ENCODE results near the gene DLEC1. TPM values are rescaled to one million over a fixed set of nuclear protein-coding genes. Genes with fewer than 3 reads are reported as not detected.
"Not testable (repeated sequence)": the region's sequence is repeated elsewhere in the genome, so short reads cannot be mapped to it uniquely, and the experiment has no call there.

Gene DLEC1
- total RNA-seq, 2 experiments from 2014 or later: 3.8 to 4.2 TPM

DNA sequence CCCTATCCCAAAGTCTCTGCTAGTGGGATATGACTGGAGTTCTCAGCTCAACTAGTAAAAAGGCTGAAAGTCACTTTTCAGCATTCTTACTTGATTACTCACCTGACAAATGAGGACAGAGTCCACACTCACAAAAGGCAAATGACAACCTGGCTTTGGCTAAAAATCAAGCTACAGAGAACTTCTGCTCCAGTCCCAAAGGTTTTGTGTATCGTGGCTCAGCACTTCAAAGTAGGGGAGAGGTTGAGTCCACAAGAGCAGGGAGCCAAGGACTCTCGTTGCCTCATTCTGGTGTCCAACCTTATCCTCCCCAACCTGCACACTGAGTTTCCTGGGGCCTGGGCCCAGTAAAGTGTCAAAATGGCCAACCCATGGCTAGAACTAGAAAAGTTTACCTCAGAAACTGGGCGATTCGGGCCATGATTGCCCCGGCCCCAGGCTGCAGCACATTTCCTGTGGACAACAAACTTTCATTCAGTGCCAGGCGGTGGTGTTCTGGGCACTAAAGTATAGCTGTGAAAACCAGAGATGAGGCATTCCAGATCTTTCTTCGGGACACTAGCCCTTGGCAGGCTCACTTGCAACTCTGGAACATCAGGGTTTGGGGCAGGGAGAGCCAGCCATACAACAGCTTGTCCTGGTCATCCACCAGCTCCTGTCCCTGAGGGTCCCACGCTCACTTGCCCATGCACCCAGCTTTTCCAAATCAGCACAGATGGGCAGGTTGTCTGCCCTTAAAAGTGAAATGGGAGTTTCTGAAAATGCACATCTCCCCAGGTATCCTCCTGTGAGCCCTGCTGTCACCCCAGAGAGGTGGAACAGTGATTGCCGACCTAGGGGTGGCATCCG lies 94.8 kb downstream of the DLEC1 start:
- H3K27ac Mint-ChIP-seq: no peak overlapping the region

DNA sequence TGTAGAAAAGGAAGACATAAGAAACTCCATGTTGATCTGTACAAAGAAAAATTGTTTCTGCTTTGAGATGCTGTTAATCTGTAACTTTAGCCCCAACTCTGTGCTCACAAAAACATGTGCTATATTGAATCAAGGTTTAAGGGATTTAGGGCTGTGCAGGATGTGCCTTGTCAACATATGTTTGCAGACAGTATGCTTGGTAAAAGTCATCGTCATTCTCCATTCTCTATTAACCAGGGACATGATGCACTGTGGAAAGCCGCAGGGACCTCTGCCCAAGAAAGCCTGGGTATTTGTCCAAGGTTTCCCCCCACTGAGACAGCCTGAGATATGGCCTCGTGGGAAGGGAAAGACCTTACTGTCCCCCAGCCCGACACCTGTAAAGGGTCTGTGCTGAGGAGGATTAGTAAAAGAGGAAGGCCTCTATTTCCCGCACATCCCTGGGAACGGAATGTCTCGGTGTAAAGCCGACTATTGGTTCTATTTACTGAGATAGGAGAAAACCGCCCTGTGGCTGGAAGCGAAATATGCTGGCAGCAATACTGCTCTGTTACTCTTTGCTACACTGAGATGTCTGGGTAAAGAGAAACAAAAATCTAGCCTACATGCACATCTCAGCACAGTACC lies 95.6 kb downstream of the DLEC1 start:
- DNase-seq, H3K27me3 Mint-ChIP-seq, CTCF ChIA-PET, H3K9me3 Mint-ChIP-seq, H3K4me3 Mint-ChIP-seq: not testable (repeated sequence)
- POLR2A ChIA-PET: interaction anchor here (3.8 kb wide), 1 partner anchor 30 kb away, joined by 13 read pairs; the partner anchor contains the start of gene OXSR1
- H3K27ac Mint-ChIP-seq: peak overlapping the region; percentile 63
- H3K4me1 Mint-ChIP-seq: peaks cover 51% of the 10 kb centered on the region
- peaks cover 59% of the 10 kb centered on the region for H3K36me3 Mint-ChIP-seq (ENCODE audit: low read depth)

More for the DNA sequence above, 94.8 kb downstream of the DLEC1 start:
- H3K4me1 Mint-ChIP-seq: peaks cover 46% of the 10 kb centered on the region
- no peaks in the 10 kb centered on the region for H3K9me3 Mint-ChIP-seq
- POLR2A ChIA-PET: interaction anchor here (0.9 to 3.8 kb wide), 2 partner anchors 31 to 39 kb away, joined by 3 to 13 read pairs; partner anchors contain the start of gene OXSR1
- no peak overlapping the region for H3K4me3 Mint-ChIP-seq
- H3K36me3 Mint-ChIP-seq (ENCODE audit: low read depth): peaks cover 64% of the 10 kb centered on the region
- DNase-seq: no peak
- H3K27me3 Mint-ChIP-seq: no peaks in the 10 kb centered on the region
- CTCF ChIA-PET: interaction anchor here (2.6 kb wide), 1 partner anchor 30 kb away, joined by 12 read pairs; no protein-coding TSS in a partner anchor

DNA sequence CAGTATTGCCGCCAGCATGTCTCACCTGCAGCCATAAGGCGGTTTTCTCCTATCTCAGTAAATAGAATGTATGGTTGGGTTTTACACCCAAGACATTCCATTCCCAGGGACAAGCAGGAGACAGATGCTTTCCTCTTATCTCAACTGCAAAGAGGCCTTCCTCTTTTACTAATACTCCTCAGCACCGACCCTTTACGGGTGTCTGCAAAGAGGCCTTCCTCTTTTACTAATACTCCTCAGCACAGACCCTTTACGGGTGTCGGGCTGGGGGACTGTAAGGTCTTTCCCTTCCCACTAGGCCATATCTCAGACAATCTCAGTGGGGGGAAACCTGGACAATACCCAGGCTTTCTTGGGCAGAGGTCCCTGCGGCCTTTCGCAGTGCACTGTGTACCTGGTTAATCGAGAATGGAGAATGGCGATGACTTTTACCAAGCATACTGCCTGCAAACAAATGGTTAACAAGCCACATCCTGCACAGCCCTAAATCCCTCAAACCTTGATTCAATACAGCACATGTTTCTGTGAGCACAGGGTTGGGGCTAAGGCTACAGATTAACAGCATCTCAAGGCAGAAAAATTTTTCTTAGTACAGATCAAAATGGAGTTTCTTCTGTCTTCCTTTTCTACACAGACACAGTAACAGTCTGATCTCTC lies 96.7 kb downstream of the DLEC1 start:
- not testable (repeated sequence) for H3K9me3 Mint-ChIP-seq, H3K27me3 Mint-ChIP-seq
- Mint-ChIP-seq H3K4me1 (peaks cover 62% of the 10 kb centered on the region), H3K4me3 (peak overlapping the region; percentile 90), H3K36me3 (ENCODE audit: low read depth) (peaks cover 61% of the 10 kb centered on the region), H3K27ac (peak overlapping the region; percentile 91)
- peak; percentile 55 for DNase-seq
- ChIA-PET CTCF (interaction anchor here (1.0 to 2.3 kb wide), 3 partner anchors 18 to 344 kb away, joined by 4 to 37 read pairs (median 4); partner anchors contain the start of gene OXSR1), POLR2A (interaction anchor here (0.5 to 8.6 kb wide), 14 partner anchors 10 to 361 kb away, joined by 3 to 286 read pairs (median 8); partner anchors contain the start of genes DLEC1, EXOG, OXSR1 and XYLB)

DNA sequence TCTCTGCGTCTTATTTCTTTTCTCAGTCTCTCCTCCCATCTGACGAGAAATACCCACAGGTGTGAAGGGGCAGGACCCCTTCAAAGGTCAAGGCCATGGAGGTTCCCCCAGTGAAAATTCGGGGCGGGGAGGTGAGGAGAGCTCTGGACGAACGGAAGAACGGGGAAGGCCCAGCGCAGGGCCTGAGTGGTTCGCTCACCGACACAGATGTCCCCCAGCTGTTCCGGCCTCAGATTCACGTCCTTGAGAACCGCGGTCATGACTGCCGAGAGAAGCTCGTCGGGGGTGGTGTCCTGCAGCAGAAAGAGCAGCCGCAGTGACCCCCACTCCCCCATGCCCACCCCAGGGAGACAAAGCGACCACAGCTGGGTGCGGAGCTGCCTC lies 97.4 kb downstream of the DLEC1 start:
- ChIA-PET POLR2A (interaction anchor here (0.5 to 8.6 kb wide), 19 partner anchors 8 to 1143 kb away, joined by 3 to 286 read pairs (median 6); partner anchors contain the start of genes DLEC1, EPM2AIP1, EXOG and MLH1), CTCF (interaction anchor here (0.8 to 2.3 kb wide), 8 partner anchors 17 to 343 kb away, joined by 3 to 37 read pairs (median 4); partner anchors contain the start of genes DLEC1, OXSR1 and XYLB)
- H3K36me3 Mint-ChIP-seq (ENCODE audit: low read depth): peaks cover 63% of the 10 kb centered on the region
- H3K27ac Mint-ChIP-seq: peak overlapping the region; percentile 91
- H3K9me3 Mint-ChIP-seq: no peaks in the 10 kb centered on the region
- peaks cover 68% of the 10 kb centered on the region for H3K4me1 Mint-ChIP-seq
- peak; percentile 31 for DNase-seq
- no peaks in the 10 kb centered on the region for H3K27me3 Mint-ChIP-seq
- peak overlapping the region; percentile 90 for H3K4me3 Mint-ChIP-seq

DNA sequence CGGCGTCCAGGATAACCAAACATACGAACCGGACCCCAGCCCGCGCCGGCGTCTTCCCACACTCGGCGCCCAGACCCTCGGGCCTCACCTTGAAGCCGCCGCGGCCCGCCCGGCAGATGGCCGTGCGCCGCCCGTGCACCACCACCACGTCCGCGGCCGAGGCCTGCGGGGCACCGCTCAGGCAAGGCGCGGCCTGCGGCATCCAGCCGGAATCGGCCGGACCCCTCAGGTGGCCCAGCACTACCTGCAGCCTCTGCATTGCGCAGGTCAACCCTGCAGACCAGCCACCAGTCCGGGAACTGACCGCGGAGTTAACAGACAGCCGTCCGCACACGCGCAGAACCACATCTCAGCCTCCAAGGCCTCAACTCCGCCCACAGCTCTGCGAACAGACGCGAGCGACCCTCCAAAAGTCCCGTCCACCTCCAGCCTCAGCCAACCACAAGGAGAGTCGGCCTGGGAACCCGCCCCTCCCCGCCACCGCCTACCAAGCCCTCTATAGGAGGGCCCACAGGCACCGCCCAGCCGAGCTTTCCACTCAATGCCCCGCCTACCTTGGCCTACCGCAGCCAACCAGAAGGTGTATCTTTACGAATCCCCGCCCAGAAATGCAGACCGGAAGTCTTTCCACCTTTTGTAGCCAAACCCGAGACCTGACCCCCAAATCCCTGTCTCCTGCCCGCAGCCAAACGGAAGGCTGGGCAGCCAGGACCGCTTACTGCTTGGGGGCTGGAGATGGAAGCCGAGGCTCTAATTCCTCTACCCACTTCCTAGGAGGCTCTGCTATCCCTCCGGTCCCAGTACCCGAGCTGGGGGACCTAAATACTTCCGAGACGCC lies 98.0 kb downstream of the DLEC1 start, which contains the start of gene ACAA1:
Gene ACAA1 (minus strand): TSS at position 351 of the 838 bp plus-strand sequence. CDS start 92 bp downstream, at position 259.
- Mint-ChIP-seq H3K4me3 (peak within 1 kb of the TSS; percentile 90), H3K27ac (peak within 1 kb of the TSS; percentile 96), H3K4me1 (peaks cover 74% of the 10 kb centered on the region), H3K27me3 (no peaks in the 10 kb centered on the region), H3K36me3 (ENCODE audit: low read depth) (peaks cover 63% of the 10 kb centered on the region), H3K9me3 (no peaks in the 10 kb centered on the region)
- ChIA-PET POLR2A (interaction anchor here (0.7 to 8.6 kb wide), 22 partner anchors 8 to 1143 kb away, joined by 3 to 286 read pairs (median 4); partner anchors contain the start of genes DLEC1, EPM2AIP1, EXOG and MLH1), CTCF (interaction anchor here (0.8 to 2.3 kb wide), 9 partner anchors 17 to 343 kb away, joined by 3 to 37 read pairs (median 4); partner anchors contain the start of genes DLEC1, OXSR1 and XYLB)
- DNase-seq: peak; percentile 99

DNA sequence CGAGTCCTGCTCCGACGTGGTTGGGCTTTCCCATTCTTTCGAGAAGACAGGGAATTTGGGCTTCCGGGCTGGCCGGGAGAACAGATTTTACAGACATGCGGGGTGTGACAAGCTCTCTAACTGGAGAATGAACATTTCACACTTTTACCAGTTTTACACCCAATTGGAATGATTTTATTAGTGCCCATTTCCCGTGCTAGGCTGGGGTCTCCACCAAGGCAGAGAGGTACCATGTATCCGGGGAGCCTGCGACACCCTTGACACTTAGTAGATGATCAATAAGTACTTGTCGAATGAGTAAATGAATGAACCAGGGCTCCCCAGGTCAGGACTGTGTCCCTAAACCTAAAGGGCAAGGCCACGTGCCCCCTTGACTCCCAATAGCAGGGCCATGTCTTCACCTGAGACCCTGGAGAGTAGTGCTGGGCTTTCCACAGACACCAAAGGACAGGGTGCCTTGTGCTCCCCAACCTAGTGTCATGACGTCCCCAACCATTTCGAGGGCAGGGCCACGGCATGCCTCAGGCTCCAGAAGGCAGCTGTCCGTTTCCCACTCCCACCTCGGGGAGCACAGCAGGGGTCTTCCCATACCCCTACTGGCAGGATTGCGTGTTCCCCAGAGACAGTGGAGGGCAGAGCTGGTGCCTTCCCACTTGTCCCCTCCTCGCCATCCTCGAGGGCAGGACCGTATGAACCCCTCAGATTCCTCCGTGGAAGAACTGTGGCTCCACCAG lies 98.8 kb downstream of the DLEC1 start:
- ChIA-PET CTCF (interaction anchor here (0.8 to 2.3 kb wide), 7 partner anchors 16 to 207 kb away, joined by 3 to 37 read pairs (median 3); partner anchors contain the start of genes DLEC1 and OXSR1), POLR2A (interaction anchor here (0.8 to 8.6 kb wide), 16 partner anchors 9 to 1144 kb away, joined by 3 to 286 read pairs (median 7); partner anchors contain the start of genes DLEC1, EPM2AIP1, MLH1 and OXSR1)
- H3K27ac Mint-ChIP-seq: peak overlapping the region; percentile 96
- DNase-seq: peak; percentile 42
- no peaks in the 10 kb centered on the region for H3K27me3 Mint-ChIP-seq
- H3K4me1 Mint-ChIP-seq: peaks cover 75% of the 10 kb centered on the region
- H3K4me3 Mint-ChIP-seq: peak overlapping the region; percentile 90
- no peaks in the 10 kb centered on the region for H3K9me3 Mint-ChIP-seq
- H3K36me3 Mint-ChIP-seq (ENCODE audit: low read depth): peaks cover 64% of the 10 kb centered on the region

DNA sequence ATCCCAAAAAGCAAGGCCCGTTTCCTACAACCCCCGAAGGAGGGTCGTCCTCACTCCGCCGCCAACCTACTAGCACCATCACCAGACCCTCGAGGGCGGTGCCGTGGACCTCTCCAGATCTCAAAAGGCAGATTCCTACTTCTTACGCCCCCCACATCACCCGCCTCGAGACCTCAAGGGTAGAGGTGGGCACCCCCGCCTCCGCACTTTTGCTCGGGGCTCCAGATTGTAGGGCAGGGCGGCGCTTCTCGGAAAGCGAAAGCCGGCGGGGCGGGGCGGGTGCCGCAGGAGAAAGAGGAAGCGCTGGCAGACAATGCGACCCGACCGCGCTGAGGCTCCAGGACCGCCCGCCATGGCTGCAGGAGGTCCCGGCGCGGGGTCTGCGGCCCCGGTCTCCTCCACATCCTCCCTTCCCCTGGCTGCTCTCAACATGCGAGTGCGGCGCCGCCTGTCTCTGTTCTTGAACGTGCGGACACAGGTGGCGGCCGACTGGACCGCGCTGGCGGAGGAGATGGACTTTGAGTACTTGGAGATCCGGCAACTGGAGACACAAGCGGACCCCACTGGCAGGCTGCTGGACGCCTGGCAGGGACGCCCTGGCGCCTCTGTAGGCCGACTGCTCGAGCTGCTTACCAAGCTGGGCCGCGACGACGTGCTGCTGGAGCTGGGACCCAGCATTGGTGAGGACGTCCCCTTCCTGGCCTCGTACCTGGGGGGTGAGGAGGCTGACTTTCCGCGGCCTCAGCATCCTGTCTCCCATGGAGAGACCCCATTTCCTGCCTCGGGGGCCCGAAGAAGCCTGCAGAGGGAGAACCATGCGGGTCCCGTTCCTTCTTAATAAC lies 99.6 kb downstream of the DLEC1 start, which contains the start of gene MYD88:
Gene MYD88 (plus strand): TSS at position 313 of the 842 bp plus-strand sequence. CDS start 40 bp downstream, at position 353.
- ChIA-PET CTCF (interaction anchor here (1.2 to 2.2 kb wide), 3 partner anchors 21 to 208 kb away, joined by 4 to 22 read pairs (median 4); partner anchors contain the start of genes OXSR1 and XYLB), POLR2A (interaction anchor here (1.0 to 8.6 kb wide), 6 partner anchors 15 to 358 kb away, joined by 4 to 286 read pairs (median 20); partner anchors contain the start of genes DLEC1 and OXSR1)
- Mint-ChIP-seq H3K9me3 (no peaks in the 10 kb centered on the region), H3K27ac (peak within 1 kb of the TSS; percentile 96), H3K36me3 (ENCODE audit: low read depth) (peaks cover 61% of the 10 kb centered on the region), H3K4me3 (peak within 1 kb of the TSS; percentile 90), H3K4me1 (peaks cover 68% of the 10 kb centered on the region), H3K27me3 (no peaks in the 10 kb centered on the region)
- peak; percentile 89 for DNase-seq

DNA sequence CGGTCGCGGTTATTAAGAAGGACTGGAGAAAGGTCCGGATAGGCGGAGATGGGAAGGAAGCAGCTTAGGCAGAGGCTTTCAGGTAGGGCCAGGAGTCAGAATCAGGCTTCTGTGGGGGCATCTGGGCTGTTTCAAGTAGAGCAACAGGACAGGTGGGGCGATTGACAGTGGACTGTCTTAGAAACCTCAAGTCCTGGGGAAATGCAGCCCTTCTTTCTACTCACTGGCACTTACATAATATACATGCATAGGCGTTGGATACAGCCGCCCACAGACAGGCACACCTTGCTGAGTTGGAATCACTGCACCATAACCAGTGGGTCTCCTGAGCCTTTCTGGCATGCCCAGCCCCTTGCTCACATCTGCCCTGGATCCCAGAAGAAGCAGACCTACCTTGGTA lies 100.2 kb downstream of the DLEC1 start:
- Mint-ChIP-seq H3K27me3 (no peaks in the 10 kb centered on the region), H3K4me3 (peak overlapping the region; percentile 90), H3K27ac (peak overlapping the region; percentile 96), H3K9me3 (no peaks in the 10 kb centered on the region), H3K36me3 (ENCODE audit: low read depth) (peaks cover 58% of the 10 kb centered on the region), H3K4me1 (peaks cover 65% of the 10 kb centered on the region)
- POLR2A ChIA-PET: interaction anchor here (1.0 to 8.6 kb wide), 6 partner anchors 14 to 358 kb away, joined by 4 to 286 read pairs (median 20); partner anchors contain the start of genes DLEC1 and OXSR1
- no peak for DNase-seq
- CTCF ChIA-PET: interaction anchor here (1.2 to 2.2 kb wide), 3 partner anchors 21 to 207 kb away, joined by 4 to 22 read pairs (median 4); partner anchors contain the start of genes OXSR1 and XYLB

DNA sequence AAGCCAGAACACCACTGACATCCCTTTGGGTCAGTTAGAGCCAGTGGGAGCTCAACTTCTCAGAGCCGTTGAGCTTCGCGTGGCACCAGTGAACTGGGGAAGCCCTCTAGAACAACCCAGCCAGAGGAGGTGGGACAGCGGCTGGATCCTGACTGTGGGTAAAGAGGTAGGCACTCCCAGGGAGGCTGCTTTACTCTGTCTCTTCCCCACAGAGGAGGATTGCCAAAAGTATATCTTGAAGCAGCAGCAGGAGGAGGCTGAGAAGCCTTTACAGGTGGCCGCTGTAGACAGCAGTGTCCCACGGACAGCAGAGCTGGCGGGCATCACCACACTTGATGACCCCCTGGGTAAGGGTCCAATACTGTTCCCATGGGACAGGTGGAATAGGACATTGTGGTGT lies 100.6 kb downstream of the DLEC1 start:
- H3K27me3 Mint-ChIP-seq: no peaks in the 10 kb centered on the region
- H3K4me3 Mint-ChIP-seq: peak overlapping the region; percentile 90
- no peaks in the 10 kb centered on the region for H3K9me3 Mint-ChIP-seq
- peaks cover 55% of the 10 kb centered on the region for H3K36me3 Mint-ChIP-seq (ENCODE audit: low read depth)
- ChIA-PET CTCF (interaction anchor here (1.2 to 2.2 kb wide), 3 partner anchors 22 to 207 kb away, joined by 4 to 22 read pairs (median 4); partner anchors contain the start of genes OXSR1 and XYLB), POLR2A (interaction anchor here (1.0 to 8.6 kb wide), 6 partner anchors 14 to 357 kb away, joined by 3 to 286 read pairs (median 16); partner anchors contain the start of genes DLEC1 and OXSR1)
- DNase-seq: no peak
- H3K27ac Mint-ChIP-seq: peak overlapping the region; percentile 96
- H3K4me1 Mint-ChIP-seq: peaks cover 61% of the 10 kb centered on the region

All from activated CD4-positive, alpha-beta memory T cell treated with anti-CD3 and anti-CD28 coated beads, Interleukin-2, amount 10 ng/mL, durations not matched to agents 7 days and 5 days (primary cell).